GM12874 (cell line): ENCODE measurements around the gene TNFRSF1A.

ENCODE experiments used
- CTCF ChIP-seq: IDR thresholded peaks from 2 replicates; pipeline ENCODE4 v1.5.1; 2011; ENCODE audit warnings: low read depth, mild to moderate bottlenecking, control low read depth, low read length, moderate library complexity; ENCODE audit not compliant: insufficient read depth

The TNFRSF1A gene

DNA sequence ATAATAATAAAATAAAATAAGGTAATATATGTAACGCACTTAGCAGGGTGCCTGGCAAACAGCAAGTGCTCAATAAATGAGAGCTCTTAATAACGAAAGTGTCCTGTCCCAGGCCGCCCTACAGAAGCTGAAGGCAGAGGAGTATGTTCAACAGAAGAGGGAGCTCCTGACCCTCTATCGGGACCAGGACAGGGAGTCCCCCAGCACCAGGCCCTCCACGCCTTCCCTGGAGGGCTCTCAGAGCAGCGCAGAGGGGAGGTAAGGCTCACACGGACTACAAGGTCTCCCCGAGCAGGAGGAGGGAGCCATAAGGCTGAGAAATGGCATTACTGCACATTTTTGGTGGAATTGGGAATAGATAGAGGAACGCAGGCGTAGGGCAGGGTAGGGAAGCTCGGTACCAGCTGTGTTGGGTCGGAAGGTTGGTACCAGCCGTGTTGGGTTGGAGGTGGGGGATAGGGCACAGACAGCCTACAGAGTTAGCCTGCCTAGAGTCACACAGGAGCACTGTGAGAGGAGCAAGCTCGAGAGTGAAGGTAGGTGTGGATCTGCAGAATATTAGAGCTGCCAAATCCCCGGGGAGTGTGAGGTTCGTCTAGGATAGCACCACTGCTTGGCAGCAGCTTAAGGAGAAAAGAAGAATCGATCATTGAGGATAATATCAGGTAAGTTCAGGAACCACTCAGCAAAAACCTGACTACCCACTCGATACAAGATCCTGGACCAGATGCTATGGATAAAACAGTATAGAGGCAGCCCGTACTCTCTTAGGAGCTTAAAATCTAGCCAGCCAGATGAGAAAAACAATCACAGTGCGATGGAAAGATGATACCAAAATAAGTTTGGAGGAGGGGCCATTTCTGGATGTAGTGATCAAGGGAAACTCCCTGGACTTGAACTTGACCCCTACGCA lies 15.3 kb downstream of the TNFRSF1A start:
- no peak; the same call in 1 of the 2 replicates for TF ChIP-seq CTCF

- no peak for TF ChIP-seq CTCF
These were observed 16.7 kb downstream of the TNFRSF1A start for GRCh38 chr12:6324936-6325750.

DNA sequence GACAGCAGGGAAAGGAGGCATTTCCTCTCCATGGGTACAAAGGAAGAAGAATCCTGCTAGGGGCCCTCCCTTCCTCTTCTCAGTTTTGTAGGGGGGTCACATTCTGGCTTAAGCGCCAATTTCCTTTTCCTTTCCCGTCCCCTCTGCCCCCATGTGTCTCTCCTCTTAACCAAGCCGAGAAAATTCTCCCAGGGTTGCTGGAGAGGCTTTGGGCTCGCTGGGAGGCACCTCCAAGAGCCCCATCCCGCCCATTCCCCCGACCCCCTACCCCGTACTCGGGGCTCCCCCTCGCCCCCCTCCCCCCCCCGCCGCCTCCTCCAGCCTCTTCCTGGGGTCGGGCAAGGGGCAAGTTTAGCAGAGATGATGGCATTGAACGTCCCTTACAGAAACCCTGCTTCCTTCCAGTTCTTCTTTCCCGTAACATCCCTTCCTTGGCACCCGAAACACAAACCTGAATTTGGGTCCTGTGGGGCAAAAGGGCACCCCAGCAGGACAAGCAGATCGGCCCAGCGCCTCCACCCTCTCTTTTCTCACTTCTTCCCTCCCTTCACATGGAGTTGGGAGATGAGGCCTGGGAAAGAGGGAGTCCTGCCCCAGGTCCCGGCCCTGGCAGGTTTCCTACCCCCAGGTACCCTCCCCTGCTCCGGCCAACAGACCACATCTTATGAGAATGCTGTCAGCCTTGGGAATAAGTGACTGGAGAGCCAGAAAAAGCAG lies 17.7 kb downstream of the TNFRSF1A start:
- no peak for TF ChIP-seq CTCF

DNA sequence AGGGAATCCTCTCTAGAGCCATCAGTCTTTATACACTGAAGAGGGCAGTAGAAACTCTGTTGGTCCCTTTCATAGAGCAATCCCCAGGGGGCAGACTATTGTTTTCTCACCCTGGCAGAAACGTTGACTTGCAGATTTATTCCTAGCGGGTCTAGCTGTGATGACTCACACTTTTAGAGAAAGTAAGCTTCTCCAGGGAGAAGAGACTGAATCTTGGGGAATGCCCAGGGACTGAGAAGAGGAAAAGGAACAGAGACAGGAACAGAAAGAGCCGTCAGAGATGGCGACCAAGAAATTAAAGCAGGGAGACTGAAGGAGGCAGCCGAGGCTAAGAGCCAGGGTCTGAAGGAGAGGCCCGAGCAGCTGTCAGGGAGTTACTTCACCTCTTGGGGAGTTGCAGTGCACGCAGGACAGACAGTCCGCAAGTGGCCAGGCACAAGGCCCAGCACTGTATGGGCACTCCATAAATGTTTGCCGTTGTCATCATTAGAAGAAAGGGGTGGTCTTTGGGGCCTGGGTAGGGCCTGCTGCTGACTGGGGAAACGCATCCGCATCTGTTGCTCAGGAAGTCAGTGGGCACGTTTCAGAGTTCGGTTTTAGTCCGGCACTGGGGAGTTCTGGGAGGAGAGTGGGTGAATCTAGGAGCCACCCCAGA lies 18.4 kb downstream of the TNFRSF1A start:
- TF ChIP-seq CTCF = 0 out of 2 replicates have a peak, but pooled peaks have one; percentile 22

GRCh38 chr12:6322969-6323339 lies 18.9 kb downstream of the TNFRSF1A start:
- TF ChIP-seq CTCF = no peak

DNA sequence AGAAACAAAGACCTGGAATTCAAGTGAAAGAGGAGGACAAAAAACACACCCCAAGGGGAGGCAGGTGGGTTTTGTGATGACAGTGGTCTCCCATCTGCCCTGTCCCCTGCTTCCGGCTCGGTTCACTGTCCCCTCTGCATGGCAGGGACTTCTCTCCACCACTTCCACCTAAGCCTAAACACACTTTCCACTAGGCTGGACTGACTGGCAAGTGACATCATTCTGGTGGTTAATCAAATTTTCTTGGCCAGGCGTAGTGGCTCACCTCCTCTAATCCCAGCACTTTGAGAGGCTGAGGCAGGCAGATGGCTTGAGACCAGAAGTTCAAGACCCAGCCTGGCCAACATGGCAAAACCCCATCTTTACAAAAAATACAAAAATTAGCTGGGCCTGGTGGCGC lies 19.5 kb downstream of the TNFRSF1A start:
- no peak for TF ChIP-seq CTCF
